ENCODE results near the gene RALGPS2. TPM values are rescaled to one million over a fixed set of nuclear protein-coding genes. Genes with fewer than 3 reads are reported as not detected.

RALGPS2 gene
- total RNA-seq, 1 experiment from 2014 or later, result 12.7 TPM

GRCh38 chr1:178802873-178803272 is 77.8 kb downstream of the RALGPS2 start:
- no peak for TF ChIP-seq CTCF (conservative IDR thresholded peaks at IDR 0.05; ENCODE audit: low read depth, low read length)
- no peak for TF ChIP-seq EZH2 (IDR thresholded peaks at IDR 0.05; ENCODE audit: borderline replicate concordance, low read depth, low read length, poor library complexity, severe bottlenecking)
- ChIA-PET POLR2A (ENCODE audit: low non-redundant PET) (no interaction called here), CTCF (no interaction called here)
- no peaks in the 10 kb centered on the region for H3K4me1 ChIP-seq (ENCODE audit: insufficient read depth, low read length, poor library complexity, severe bottlenecking)
- no peaks in the 10 kb centered on the region for H3K9me3 ChIP-seq (ENCODE audit: low read depth, low read length, poor library complexity, severe bottlenecking)
- H3K4me3 ChIP-seq (ENCODE audit: low read depth, low read length, poor library complexity, severe bottlenecking), result no peak overlapping the region
- DNase-seq (ENCODE audit: low spot score), result no peak
- no peak overlapping the region for H3K27ac ChIP-seq (ENCODE audit: low read depth, low read length, poor library complexity, severe bottlenecking)
- H3K27me3 ChIP-seq (replicated peaks; ENCODE audit: insufficient read depth, low read depth, low read length, poor library complexity), result no peaks in the 10 kb centered on the region
- no peaks in the 10 kb centered on the region for H3K36me3 ChIP-seq (ENCODE audit: insufficient read depth, low read length, poor library complexity, severe bottlenecking)
- intact Hi-C loops (cut with micrococcal nuclease; ENCODE audit: unreplicated experiment), result no loop called here
- no TSS peak for BruUV-seq (replicated peaks)

GRCh38 chr1:178806665-178807300 is 81.7 kb downstream of the RALGPS2 start:
- Histone ChIP-seq H3K27me3 (replicated peaks; ENCODE audit: insufficient read depth, low read depth, low read length, poor library complexity) (no peaks in the 10 kb centered on the region), H3K27ac (ENCODE audit: low read depth, low read length, poor library complexity, severe bottlenecking) (no peak overlapping the region), H3K4me3 (ENCODE audit: low read depth, low read length, poor library complexity, severe bottlenecking) (no peak overlapping the region), H3K36me3 (ENCODE audit: insufficient read depth, low read length, poor library complexity, severe bottlenecking) (no peaks in the 10 kb centered on the region), H3K4me1 (ENCODE audit: insufficient read depth, low read length, poor library complexity, severe bottlenecking) (no peaks in the 10 kb centered on the region), H3K9me3 (ENCODE audit: low read depth, low read length, poor library complexity, severe bottlenecking) (no peaks in the 10 kb centered on the region)
- POLR2A ChIA-PET (ENCODE audit: low non-redundant PET), result no interaction called here
- BruUV-seq (replicated peaks), result no TSS peak
- intact Hi-C loops (cut with micrococcal nuclease; ENCODE audit: unreplicated experiment), result no loop called here
- CTCF ChIA-PET, result no interaction called here
- no peak for TF ChIP-seq EZH2 (IDR thresholded peaks at IDR 0.05; ENCODE audit: borderline replicate concordance, low read depth, low read length, poor library complexity, severe bottlenecking)
- TF ChIP-seq CTCF (conservative IDR thresholded peaks at IDR 0.05; ENCODE audit: low read depth, low read length), result no peak
- no peak for DNase-seq (ENCODE audit: low spot score)

GRCh38 chr1:178808529-178808928 is 83.5 kb downstream of the RALGPS2 start:
- POLR2A ChIA-PET (ENCODE audit: low non-redundant PET), result interaction anchor here (0.6 kb wide), 1 partner anchor 48 kb away, joined by 8 read pairs; no protein-coding TSS in a partner anchor

More at GRCh38 chr1:178808529-178808928, 83.5 kb downstream of the RALGPS2 start:
- Histone ChIP-seq H3K4me3 (ENCODE audit: low read depth, low read length, poor library complexity, severe bottlenecking) (no peak overlapping the region), H3K36me3 (ENCODE audit: insufficient read depth, low read length, poor library complexity, severe bottlenecking) (no peaks in the 10 kb centered on the region), H3K9me3 (ENCODE audit: low read depth, low read length, poor library complexity, severe bottlenecking) (no peaks in the 10 kb centered on the region), H3K27me3 (replicated peaks; ENCODE audit: insufficient read depth, low read depth, low read length, poor library complexity) (no peaks in the 10 kb centered on the region), H3K4me1 (ENCODE audit: insufficient read depth, low read length, poor library complexity, severe bottlenecking) (no peaks in the 10 kb centered on the region), H3K27ac (ENCODE audit: low read depth, low read length, poor library complexity, severe bottlenecking) (no peak overlapping the region)
- no peak for TF ChIP-seq CTCF (conservative IDR thresholded peaks at IDR 0.05; ENCODE audit: low read depth, low read length)
- no peak for TF ChIP-seq EZH2 (IDR thresholded peaks at IDR 0.05; ENCODE audit: borderline replicate concordance, low read depth, low read length, poor library complexity, severe bottlenecking)
- BruUV-seq (replicated peaks), result no TSS peak
- CTCF ChIA-PET, result no interaction called here
- DNase-seq (ENCODE audit: low spot score), result no peak
- intact Hi-C loops (cut with micrococcal nuclease; ENCODE audit: unreplicated experiment), result no loop called here

All from A673 (cell line).